ENCODE data around the gene CACNA1H.

DNA sequence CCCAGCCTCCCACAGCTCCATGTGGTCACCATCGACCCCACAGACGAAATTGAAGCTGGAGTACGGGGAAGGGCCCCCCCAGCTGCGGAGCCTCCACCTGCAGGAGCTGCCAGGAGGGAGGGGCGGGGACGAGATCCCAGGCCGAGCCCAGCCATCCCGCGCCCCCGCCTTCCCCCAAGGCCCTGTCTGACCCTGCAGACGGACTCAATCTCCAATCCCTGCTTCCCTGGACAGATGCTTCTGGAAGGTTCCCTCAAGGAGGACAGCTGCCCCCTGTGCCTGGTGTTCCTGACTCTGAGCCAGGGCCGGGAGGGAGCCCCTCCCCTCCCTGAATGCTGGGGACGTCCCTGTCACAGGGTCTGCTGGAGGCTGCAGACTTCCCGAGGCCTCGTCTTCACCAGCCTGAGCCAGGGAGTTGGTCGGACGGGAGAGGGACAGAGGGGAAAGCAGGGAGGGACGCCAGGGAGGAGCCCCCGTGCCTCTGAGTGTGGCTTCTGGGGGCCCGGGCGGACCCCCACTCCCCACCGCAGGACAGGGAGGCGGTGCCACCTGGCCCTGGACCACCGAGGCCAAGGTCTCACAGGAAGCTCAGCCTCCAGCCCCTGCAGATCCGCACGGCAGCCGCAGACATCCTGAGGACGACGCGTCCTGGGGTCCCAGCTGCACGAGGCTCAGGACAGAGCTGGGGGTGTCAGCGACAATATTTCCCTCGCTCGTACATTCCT, 35.6 kb upstream of the CACNA1H start:
- TF ChIP-seq, protein P1, sequence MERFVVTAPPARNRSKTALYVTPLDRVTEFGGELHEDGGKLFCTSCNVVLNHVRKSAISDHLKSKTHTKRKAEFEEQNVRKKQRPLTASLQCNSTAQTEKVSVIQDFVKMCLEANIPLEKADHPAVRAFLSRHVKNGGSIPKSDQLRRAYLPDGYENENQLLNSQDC (CRISPR knock-in tag; IDR thresholded peaks at IDR 0.05) = no peak
- TF ChIP-seq TRIM24 (IDR thresholded peaks at IDR 0.05) = no peak
- TF ChIP-seq NR2C2 (CRISPR knock-in tag; IDR thresholded peaks at IDR 0.05) = no peak
- TF ChIP-seq NR2C2 (tag; IDR thresholded peaks at IDR 0.05) = no peak
- TF ChIP-seq, protein P2, sequence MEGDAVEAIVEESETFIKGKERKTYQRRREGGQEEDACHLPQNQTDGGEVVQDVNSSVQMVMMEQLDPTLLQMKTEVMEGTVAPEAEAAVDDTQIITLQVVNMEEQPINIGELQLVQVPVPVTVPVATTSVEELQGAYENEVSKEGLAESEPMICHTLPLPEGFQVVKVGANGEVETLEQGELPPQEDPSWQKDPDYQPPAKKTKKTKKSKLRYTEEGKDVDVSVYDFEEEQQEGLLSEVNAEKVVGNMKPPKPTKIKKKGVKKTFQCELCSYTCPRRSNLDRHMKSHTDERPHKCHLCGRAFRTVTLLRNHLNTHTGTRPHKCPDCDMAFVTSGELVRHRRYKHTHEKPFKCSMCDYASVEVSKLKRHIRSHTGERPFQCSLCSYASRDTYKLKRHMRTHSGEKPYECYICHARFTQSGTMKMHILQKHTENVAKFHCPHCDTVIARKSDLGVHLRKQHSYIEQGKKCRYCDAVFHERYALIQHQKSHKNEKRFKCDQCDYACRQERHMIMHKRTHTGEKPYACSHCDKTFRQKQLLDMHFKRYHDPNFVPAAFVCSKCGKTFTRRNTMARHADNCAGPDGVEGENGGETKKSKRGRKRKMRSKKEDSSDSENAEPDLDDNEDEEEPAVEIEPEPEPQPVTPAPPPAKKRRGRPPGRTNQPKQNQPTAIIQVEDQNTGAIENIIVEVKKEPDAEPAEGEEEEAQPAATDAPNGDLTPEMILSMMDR (IDR thresholded peaks at IDR 0.05 in 2 of 3, conservative IDR thresholded peaks at IDR 0.05 in 1 of 3; ENCODE audit: insufficient read depth in 2 of 3, low read depth in 1 of 3, low read length in 3 of 3) = no peak

Data from K562 (cell line).